Measurements from ENCODE around the gene PMS2. TPM values are rescaled to one million over a fixed set of nuclear protein-coding genes. Genes with fewer than 3 reads are reported as not detected.
"Not testable (repeated sequence)": the region's sequence is repeated elsewhere in the genome, so short reads cannot be mapped to it uniquely, and the experiment has no call there.

Gene PMS2
- total RNA-seq, 1 experiment from 2014 or later: 30.3 TPM

GRCh38 chr7:5963205-5963604, 45.6 kb downstream of the PMS2 start:
- not testable (repeated sequence) for H3K9ac ChIP-seq (ENCODE audit: low read length); H4K20me1 ChIP-seq (ENCODE audit: insufficient read depth, low read depth, low read length); H3K4me2 ChIP-seq (ENCODE audit: low read depth, low read length, poor library complexity, severe bottlenecking); DNase-seq; H3K36me3 ChIP-seq (ENCODE audit: insufficient read depth, low read length); H3K9me2 ChIP-seq (replicated peaks; ENCODE audit: insufficient read depth, low read length); H2AFZ ChIP-seq (ENCODE audit: low read length); H3K27me3 ChIP-seq (ENCODE audit: low read length); H3K4me1 ChIP-seq (ENCODE audit: low read length); H3K4me3 ChIP-seq (ENCODE audit: low read length); H3K9me3 ChIP-seq (ENCODE audit: low read length); H3K27ac ChIP-seq (ENCODE audit: low read length); H3K79me2 ChIP-seq (ENCODE audit: low read length)

GRCh38 chr7:5934945-5935450, 73.9 kb downstream of the PMS2 start:
- H3K9me3 ChIP-seq (ENCODE audit: low read length); H3K27ac ChIP-seq (ENCODE audit: low read length); H3K4me3 ChIP-seq (ENCODE audit: low read length); H3K36me3 ChIP-seq (ENCODE audit: insufficient read depth, low read length); H3K9ac ChIP-seq (ENCODE audit: low read length); H3K27me3 ChIP-seq (ENCODE audit: low read length); H3K4me2 ChIP-seq (ENCODE audit: low read depth, low read length, poor library complexity, severe bottlenecking); H4K20me1 ChIP-seq (ENCODE audit: insufficient read depth, low read depth, low read length); H2AFZ ChIP-seq (ENCODE audit: low read length); H3K79me2 ChIP-seq (ENCODE audit: low read length); H3K4me1 ChIP-seq (ENCODE audit: low read length); DNase-seq; H3K9me2 ChIP-seq (replicated peaks; ENCODE audit: insufficient read depth, low read length): not testable (repeated sequence)

- not testable (repeated sequence) for H3K9ac ChIP-seq (ENCODE audit: low read length); H3K4me2 ChIP-seq (ENCODE audit: low read depth, low read length, poor library complexity, severe bottlenecking); H3K27ac ChIP-seq (ENCODE audit: low read length); H3K36me3 ChIP-seq (ENCODE audit: insufficient read depth, low read length); H2AFZ ChIP-seq (ENCODE audit: low read length); H3K9me3 ChIP-seq (ENCODE audit: low read length); H3K79me2 ChIP-seq (ENCODE audit: low read length); H4K20me1 ChIP-seq (ENCODE audit: insufficient read depth, low read depth, low read length); DNase-seq; H3K4me3 ChIP-seq (ENCODE audit: low read length); H3K4me1 ChIP-seq (ENCODE audit: low read length); H3K9me2 ChIP-seq (replicated peaks; ENCODE audit: insufficient read depth, low read length); H3K27me3 ChIP-seq (ENCODE audit: low read length)
Measured at GRCh38 chr7:5931905-5932644, 76.8 kb downstream of the PMS2 start.

GRCh38 chr7:5931250-5931649, 77.6 kb downstream of the PMS2 start:
- not testable (repeated sequence) for H4K20me1 ChIP-seq (ENCODE audit: insufficient read depth, low read depth, low read length); H3K4me3 ChIP-seq (ENCODE audit: low read length); H3K4me1 ChIP-seq (ENCODE audit: low read length); H2AFZ ChIP-seq (ENCODE audit: low read length); H3K9me3 ChIP-seq (ENCODE audit: low read length); H3K27ac ChIP-seq (ENCODE audit: low read length); H3K36me3 ChIP-seq (ENCODE audit: insufficient read depth, low read length); H3K27me3 ChIP-seq (ENCODE audit: low read length); H3K79me2 ChIP-seq (ENCODE audit: low read length); DNase-seq; H3K4me2 ChIP-seq (ENCODE audit: low read depth, low read length, poor library complexity, severe bottlenecking); H3K9me2 ChIP-seq (replicated peaks; ENCODE audit: insufficient read depth, low read length); H3K9ac ChIP-seq (ENCODE audit: low read length)

GRCh38 chr7:5930290-5930689, 78.6 kb downstream of the PMS2 start:
- not testable (repeated sequence) for H2AFZ ChIP-seq (ENCODE audit: low read length); H3K36me3 ChIP-seq (ENCODE audit: insufficient read depth, low read length); H3K27ac ChIP-seq (ENCODE audit: low read length); H3K4me3 ChIP-seq (ENCODE audit: low read length); H4K20me1 ChIP-seq (ENCODE audit: insufficient read depth, low read depth, low read length); H3K9ac ChIP-seq (ENCODE audit: low read length); H3K4me1 ChIP-seq (ENCODE audit: low read length); H3K27me3 ChIP-seq (ENCODE audit: low read length); H3K4me2 ChIP-seq (ENCODE audit: low read depth, low read length, poor library complexity, severe bottlenecking); DNase-seq; H3K79me2 ChIP-seq (ENCODE audit: low read length); H3K9me2 ChIP-seq (replicated peaks; ENCODE audit: insufficient read depth, low read length); H3K9me3 ChIP-seq (ENCODE audit: low read length)

GRCh38 chr7:5926263-5926870, 82.5 kb downstream of the PMS2 start:
- H2AFZ ChIP-seq (ENCODE audit: low read length); H3K4me2 ChIP-seq (ENCODE audit: low read depth, low read length, poor library complexity, severe bottlenecking): not testable (repeated sequence)

GRCh38 chr7:5924630-5925029, 84.2 kb downstream of the PMS2 start:
- not testable (repeated sequence) for H3K79me2 ChIP-seq (ENCODE audit: low read length); H2AFZ ChIP-seq (ENCODE audit: low read length); H3K36me3 ChIP-seq (ENCODE audit: insufficient read depth, low read length); H3K9me3 ChIP-seq (ENCODE audit: low read length); H3K27ac ChIP-seq (ENCODE audit: low read length); H3K4me3 ChIP-seq (ENCODE audit: low read length); H3K9ac ChIP-seq (ENCODE audit: low read length); H4K20me1 ChIP-seq (ENCODE audit: insufficient read depth, low read depth, low read length); H3K27me3 ChIP-seq (ENCODE audit: low read length); H3K4me2 ChIP-seq (ENCODE audit: low read depth, low read length, poor library complexity, severe bottlenecking); H3K9me2 ChIP-seq (replicated peaks; ENCODE audit: insufficient read depth, low read length); H3K4me1 ChIP-seq (ENCODE audit: low read length); DNase-seq

More at GRCh38 chr7:5926263-5926870, 82.5 kb downstream of the PMS2 start:
- H3K9me3 ChIP-seq (ENCODE audit: low read length); H4K20me1 ChIP-seq (ENCODE audit: insufficient read depth, low read depth, low read length); DNase-seq; H3K9me2 ChIP-seq (replicated peaks; ENCODE audit: insufficient read depth, low read length); H3K36me3 ChIP-seq (ENCODE audit: insufficient read depth, low read length); H3K4me1 ChIP-seq (ENCODE audit: low read length); H3K27me3 ChIP-seq (ENCODE audit: low read length); H3K4me3 ChIP-seq (ENCODE audit: low read length); H3K79me2 ChIP-seq (ENCODE audit: low read length); H3K9ac ChIP-seq (ENCODE audit: low read length); H3K27ac ChIP-seq (ENCODE audit: low read length): not testable (repeated sequence)

GRCh38 chr7:5924180-5924579, 84.7 kb downstream of the PMS2 start:
- H2AFZ ChIP-seq (ENCODE audit: low read length); H4K20me1 ChIP-seq (ENCODE audit: insufficient read depth, low read depth, low read length); H3K27ac ChIP-seq (ENCODE audit: low read length); H3K9me3 ChIP-seq (ENCODE audit: low read length); H3K4me3 ChIP-seq (ENCODE audit: low read length); H3K79me2 ChIP-seq (ENCODE audit: low read length); H3K27me3 ChIP-seq (ENCODE audit: low read length); H3K9me2 ChIP-seq (replicated peaks; ENCODE audit: insufficient read depth, low read length); H3K4me1 ChIP-seq (ENCODE audit: low read length); H3K9ac ChIP-seq (ENCODE audit: low read length); H3K36me3 ChIP-seq (ENCODE audit: insufficient read depth, low read length); H3K4me2 ChIP-seq (ENCODE audit: low read depth, low read length, poor library complexity, severe bottlenecking); DNase-seq: not testable (repeated sequence)
